DMS53 (cell line): ENCODE measurements around the gene AURKA.

Experiments
- DNase-seq: peaks from one replicate; lab custom pipeline; 2025; lab: John Stamatoyannopoulos, UW

AURKA gene

GRCh38 chr20:56392132-56392880, at the start of gene AURKA, which contains the start of gene CSTF1:
TSS of gene AURKA (minus strand) at chr20:56392215. CDS start at chr20:56388197, 4,018 bp downstream.
TSS of gene CSTF1 (plus strand) at chr20:56392645. CDS start at chr20:56395553, 2,908 bp downstream.
- peak; percentile 99 for DNase-seq

- DNase-seq: no peak
Measured at GRCh38 chr20:56440346-56441007, 48.5 kb upstream of the AURKA start.

GRCh38 chr20:56439771-56440291, 47.8 kb upstream of the AURKA start:
- no peak for DNase-seq

GRCh38 chr20:56438284-56438683, 46.3 kb upstream of the AURKA start:
- no peak for DNase-seq

- no peak for DNase-seq
Measured at GRCh38 chr20:56437196-56437960, 45.4 kb upstream of the AURKA start.

- DNase-seq: no peak
Measured at GRCh38 chr20:56433880-56434255, 41.9 kb upstream of the AURKA start.

GRCh38 chr20:56433221-56433879, 41.3 kb upstream of the AURKA start:
- DNase-seq: no peak

GRCh38 chr20:56431471-56431870, 39.5 kb upstream of the AURKA start:
- no peak for DNase-seq

GRCh38 chr20:56430957-56431356, 38.9 kb upstream of the AURKA start:
- no peak for DNase-seq

- DNase-seq: no peak
Measured at GRCh38 chr20:56430461-56430860, 38.4 kb upstream of the AURKA start.

- no peak for DNase-seq
Measured at GRCh38 chr20:56429941-56430340, 37.9 kb upstream of the AURKA start.

- DNase-seq: no peak
Measured at GRCh38 chr20:56429502-56429901, 37.5 kb upstream of the AURKA start.

GRCh38 chr20:56428881-56429280, 36.9 kb upstream of the AURKA start:
- DNase-seq: no peak

GRCh38 chr20:56428410-56428809, 36.4 kb upstream of the AURKA start:
- DNase-seq: no peak

GRCh38 chr20:56427797-56428196, 35.8 kb upstream of the AURKA start:
- no peak for DNase-seq

- no peak for DNase-seq
Measured at GRCh38 chr20:56426926-56427325, 34.9 kb upstream of the AURKA start.

GRCh38 chr20:56426026-56426425, 34.0 kb upstream of the AURKA start:
- DNase-seq: no peak

GRCh38 chr20:56424931-56425330, 32.9 kb upstream of the AURKA start:
- DNase-seq: no peak

- DNase-seq: no peak
Measured at GRCh38 chr20:56423886-56424285, 31.9 kb upstream of the AURKA start.

GRCh38 chr20:56423211-56423610, 31.2 kb upstream of the AURKA start:
- no peak for DNase-seq

- DNase-seq: no peak
Measured at GRCh38 chr20:56422824-56423189, 30.8 kb upstream of the AURKA start.
